DLD1 (cell line): Measurements from ENCODE around the gene ARL15.
"Not testable (repeated sequence)": the region's sequence is repeated elsewhere in the genome, so short reads cannot be mapped to it uniquely, and the experiment has no call there.

ENCODE experiments used
- in situ Hi-C: cut with HindIII; loops from 2 replicates; pipeline ENCODE4 v1.10.0; 2017; ENCODE audit warnings: low sequenced_read_pairs

Gene ARL15

DNA sequence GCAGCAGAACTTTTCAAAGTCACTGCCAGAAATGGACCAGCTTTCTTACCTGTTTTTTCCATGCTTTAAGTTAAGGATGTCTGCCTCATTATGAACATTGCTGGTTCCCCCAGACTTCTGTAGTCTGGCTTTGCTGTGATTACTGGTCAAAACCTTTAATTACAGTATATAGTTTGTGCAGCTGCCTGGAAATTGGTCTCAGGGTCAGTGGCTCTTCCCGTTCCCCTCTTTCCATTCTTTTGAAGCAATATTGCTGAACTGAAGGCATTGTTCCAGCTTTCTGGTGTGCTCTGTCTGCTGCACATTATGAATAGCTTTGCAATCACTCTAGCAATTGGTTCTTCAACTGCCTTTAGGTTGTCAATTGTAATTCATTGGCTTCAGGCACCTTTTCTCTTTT is 206.5 kb downstream of the ARL15 start:
- in situ Hi-C loops: no loop called here

DNA sequence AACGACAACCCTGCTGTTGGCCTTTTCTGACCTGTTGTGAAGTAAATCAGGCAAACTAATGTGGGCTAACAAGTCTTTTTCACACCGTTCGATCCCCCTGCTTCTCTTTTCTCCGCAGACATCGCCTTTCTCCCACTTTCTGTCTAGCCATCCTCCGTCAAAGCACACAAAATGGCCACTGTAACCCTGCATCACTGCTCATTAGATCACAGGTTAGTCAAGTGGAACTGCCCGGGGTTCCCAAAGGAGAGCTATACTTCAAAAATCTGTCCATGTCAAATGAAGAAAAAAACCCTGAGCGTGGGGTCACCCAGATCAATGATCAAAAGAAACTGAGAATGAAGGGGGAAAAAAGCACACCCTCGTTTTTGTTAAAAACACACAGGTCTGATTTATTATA is 212.1 kb downstream of the ARL15 start:
- in situ Hi-C loops: no loop called here

- in situ Hi-C loops: no loop called here
Measured at GRCh38 chr5:54095969-54096368, 214.4 kb downstream of the ARL15 start.

DNA sequence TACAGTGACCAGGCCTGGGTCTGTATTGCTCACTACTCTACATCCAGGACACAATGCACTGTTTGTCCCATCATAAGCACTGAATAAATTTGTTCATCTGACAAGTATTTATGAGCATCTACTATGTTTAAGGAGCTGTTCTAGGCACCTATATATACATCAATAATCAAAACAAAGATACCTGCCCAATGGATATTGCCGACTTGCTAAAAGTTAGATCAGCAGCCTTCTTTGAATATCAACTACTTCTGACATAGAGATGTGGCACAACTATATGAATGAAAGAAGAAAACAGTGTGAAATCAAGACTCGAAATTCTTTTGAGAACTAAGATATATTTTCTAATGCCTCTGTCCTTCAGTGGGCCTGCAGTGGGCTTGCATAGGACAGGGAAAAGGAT is 215.7 kb downstream of the ARL15 start:
- in situ Hi-C loops: no loop called here

DNA sequence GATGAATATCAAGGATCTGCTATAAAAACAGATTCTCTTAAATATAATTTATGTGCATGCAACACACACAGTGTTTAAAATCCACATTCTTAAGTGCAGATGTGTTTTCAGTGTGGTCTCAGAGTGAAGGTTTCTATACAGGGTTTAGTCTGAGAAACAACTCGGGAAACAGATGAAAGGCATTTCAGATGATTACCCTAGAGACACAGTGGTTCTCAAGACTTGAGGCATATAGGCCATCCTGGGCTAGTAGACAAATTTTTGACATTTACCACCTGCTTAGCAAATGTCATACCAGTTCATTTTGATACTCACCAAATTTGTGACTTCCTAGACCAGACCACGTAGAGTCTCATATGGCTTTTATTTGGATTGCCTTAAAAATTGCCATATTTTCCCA is 216.5 kb downstream of the ARL15 start:
- in situ Hi-C loops: no loop called here

GRCh38 chr5:54093081-54093492 is 217.3 kb downstream of the ARL15 start:
- in situ Hi-C loops: no loop called here

GRCh38 chr5:54091307-54092130 is 218.9 kb downstream of the ARL15 start:
- in situ Hi-C loops: no loop called here

DNA sequence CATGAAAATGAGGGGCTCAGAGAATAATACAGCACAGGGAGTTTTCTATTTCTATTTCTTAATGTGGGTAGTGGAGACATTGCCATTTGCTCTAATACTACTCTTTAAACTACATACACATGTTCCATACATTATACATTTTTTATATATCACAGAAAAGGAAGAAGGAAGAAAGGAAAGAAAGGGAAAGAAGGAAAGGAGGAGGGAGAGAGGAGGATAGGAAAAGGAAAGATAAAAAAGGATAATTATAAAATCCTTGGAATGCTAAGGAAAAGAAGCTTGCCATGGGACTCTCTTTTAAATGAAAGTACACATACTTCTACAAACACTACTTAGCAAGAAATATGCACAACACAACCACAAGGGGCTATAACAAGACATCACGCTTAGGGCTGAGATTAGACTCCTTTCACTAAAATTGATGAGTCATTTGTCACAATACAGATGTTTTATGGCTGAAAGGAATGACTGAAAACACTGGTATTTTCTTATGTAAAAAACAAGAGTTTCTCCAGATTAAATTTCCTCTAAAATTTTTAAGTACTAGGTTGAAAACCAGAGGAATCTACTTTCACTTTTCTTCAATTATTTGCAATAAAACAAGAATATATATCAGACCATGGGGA is 219.8 kb downstream of the ARL15 start:
- in situ Hi-C loops: no loop called here

- in situ Hi-C loops: no loop called here
Measured at GRCh38 chr5:54088081-54088480, 222.3 kb downstream of the ARL15 start.

DNA sequence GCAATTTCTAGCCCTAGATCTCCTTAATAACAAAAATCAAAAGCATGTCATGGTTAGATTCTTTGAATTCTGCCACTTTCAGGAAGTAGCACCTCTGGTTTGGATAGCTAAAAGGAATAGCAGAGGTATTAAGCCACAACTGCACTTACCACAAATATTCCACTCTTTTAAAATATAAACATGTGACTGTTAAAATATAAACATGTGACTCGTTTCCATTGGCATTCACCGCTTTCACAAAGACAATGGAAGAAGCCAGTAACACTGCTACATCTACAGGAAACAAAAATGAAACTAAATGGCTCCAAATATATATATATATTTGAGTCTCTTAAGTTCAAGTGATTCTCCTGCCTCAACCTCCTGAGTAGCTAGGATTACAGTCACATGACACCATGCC is 222.9 kb downstream of the ARL15 start:
- in situ Hi-C loops: no loop called here

GRCh38 chr5:54086191-54086590 is 224.2 kb downstream of the ARL15 start:
- in situ Hi-C loops: no loop called here

- in situ Hi-C loops: no loop called here
Measured at GRCh38 chr5:54084696-54085095, 225.7 kb downstream of the ARL15 start.

GRCh38 chr5:54083851-54084250 is 226.5 kb downstream of the ARL15 start:
- in situ Hi-C loops: no loop called here

DNA sequence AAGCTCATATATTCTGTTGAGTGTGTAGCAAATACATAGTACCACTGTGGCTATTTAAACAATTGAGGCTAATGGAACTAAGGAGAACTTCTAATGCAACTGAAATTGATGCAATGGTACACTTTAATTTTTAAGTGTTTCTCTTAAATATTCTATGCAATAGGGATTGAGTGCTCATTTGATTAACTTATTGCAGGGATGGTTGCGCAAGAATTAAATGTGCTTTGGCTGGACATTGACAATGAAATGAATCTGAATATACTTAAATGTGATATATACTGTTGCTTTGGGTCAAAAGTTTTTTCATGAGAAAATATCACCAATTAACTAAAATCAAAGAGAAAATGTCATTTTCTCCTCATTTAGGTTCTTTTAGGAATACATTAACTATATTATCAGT is 227.1 kb downstream of the ARL15 start:
- in situ Hi-C loops: no loop called here

GRCh38 chr5:54081415-54081814 is 229.0 kb downstream of the ARL15 start:
- in situ Hi-C loops: no loop called here

DNA sequence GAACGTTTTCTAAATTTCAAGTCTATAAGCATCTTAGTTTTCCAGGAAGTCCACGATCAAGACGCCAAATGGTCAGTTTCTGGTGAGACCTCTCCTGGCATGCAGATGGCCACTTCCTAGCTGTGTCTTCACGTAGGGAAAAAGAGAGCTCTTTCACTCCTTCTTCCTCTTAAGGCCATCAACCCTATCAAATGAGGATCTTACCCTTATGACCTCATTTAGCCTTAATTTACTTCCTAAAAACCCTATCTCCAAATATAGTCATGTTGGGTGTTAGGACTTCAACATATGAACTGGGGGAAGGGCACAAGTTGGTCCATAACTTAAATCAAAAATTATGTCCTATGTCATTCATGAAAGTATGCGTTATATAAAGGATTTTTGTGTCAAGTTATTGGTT is 229.5 kb downstream of the ARL15 start:
- in situ Hi-C loops: no loop called here

DNA sequence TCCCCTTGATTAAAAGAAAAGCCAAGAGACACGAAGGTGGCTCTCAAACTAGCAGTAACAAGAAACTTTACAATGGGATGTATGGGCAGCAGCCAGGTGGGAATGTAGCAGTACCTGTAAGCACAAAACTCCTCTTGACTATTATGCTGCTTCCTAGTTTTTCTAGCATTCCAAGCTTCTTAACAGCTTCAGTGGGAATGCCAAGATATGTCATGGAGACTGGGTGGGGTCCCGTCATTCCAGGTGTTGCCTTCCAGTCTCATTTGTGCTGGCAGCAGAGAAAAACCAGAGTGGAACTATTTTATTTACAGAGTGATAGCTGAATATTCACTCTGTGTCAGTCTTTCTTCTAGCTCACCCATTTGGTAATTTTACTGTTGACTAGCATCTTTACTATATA is 236.6 kb downstream of the ARL15 start:
- in situ Hi-C loops: no loop called here

DNA sequence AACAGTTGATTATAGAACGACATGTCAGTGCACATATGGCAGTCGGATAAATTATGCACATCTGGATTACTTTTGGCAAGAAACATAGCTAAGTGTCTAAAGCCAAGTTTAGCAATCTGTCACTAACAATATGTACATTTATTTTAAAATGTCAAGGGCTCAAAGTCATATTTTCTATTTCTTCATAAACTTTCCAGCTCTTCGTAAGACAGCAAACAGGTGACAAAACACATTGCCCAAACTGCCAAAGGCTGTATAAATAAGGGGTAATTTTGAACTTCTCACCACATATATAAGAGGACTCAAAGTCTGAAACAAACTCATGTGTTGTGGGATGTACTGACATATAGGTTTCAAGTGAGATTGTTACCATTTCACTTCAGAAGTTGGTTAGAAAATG is 237.2 kb downstream of the ARL15 start:
- in situ Hi-C loops: no loop called here

DNA sequence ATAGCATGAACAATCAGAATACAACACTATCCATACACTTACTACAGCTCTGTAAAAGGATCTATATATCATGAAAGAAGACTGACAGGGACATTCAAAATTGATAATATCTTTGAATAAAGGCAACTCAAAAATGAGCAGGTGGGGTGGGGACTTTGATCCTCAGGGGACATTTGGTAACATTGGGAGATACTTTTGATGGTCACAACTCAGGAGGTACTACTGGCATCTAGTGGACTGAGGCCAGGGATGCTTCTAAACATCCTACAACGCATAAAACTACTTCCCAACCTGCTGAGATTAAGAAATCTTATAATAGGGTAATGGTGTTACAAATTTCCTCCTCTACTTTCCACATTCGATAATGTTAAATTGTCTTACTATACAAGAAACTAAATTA is 243.9 kb downstream of the ARL15 start:
- in situ Hi-C loops: no loop called here

DNA sequence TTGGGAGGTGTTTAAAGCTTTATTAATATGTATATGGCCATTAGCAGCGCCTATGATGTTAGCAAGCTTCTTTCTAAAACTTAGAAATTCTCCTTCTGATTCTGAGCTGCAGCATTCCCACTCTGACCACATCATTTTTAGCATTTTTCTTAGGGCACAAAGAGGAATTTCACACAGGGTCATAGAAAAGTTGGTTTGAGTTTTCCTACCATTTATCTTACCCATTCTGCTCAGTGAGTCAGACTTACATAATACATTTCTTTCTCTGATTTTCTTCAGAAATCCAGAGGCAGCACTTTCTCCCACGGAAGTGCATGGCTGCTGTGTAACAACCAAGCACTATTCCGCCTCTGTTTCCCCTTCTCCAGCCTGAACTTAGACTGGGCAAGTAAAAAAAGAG is 246.6 kb downstream of the ARL15 start:
- in situ Hi-C loops: no loop called here

GRCh38 chr5:54062958-54063357 is 247.4 kb downstream of the ARL15 start:
- in situ Hi-C loops: no loop called here

- in situ Hi-C loops: not testable (repeated sequence)
Measured at GRCh38 chr5:54060919-54061318, 249.5 kb downstream of the ARL15 start.

- in situ Hi-C loops: no loop called here
Measured at GRCh38 chr5:54049963-54050362, 260.4 kb downstream of the ARL15 start.
